Suprapubic skin (tissue), 3 donors: ENCODE results near the gene CACNA1E.

ENCODE experiments used
- CTCF ChIP-seq, 2 donors: fragments of 200-600 bp in 1 of 2; fragments of 450-650 bp in 1 of 2; sonication (generic) in 1 of 2; IDR thresholded peaks; one replicate each; pipeline ENCODE4 v1.5.1; 2016 to 2019; ENCODE audit warnings: antibody characterized with exemption in 2 of 2, mild to moderate bottlenecking in 1 of 2, moderate library complexity in 1 of 2
- EP300 ChIP-seq: sonication (generic); formaldehyde crosslinking; IDR thresholded peaks from one replicate; pipeline ENCODE4 v1.6.1; 2017; ENCODE audit warnings: antibody characterized with exemption
- POLR2A ChIP-seq, 2 donors: fragments of 450-650 bp; IDR thresholded peaks; one replicate each; pipeline ENCODE4 v1.6.1; 2017; ENCODE audit warnings: antibody characterized with exemption in 2 of 2, mild to moderate bottlenecking in 2 of 2, moderate library complexity in 2 of 2

GRCh38 chr1:181763736-181764135 lies 280.4 kb downstream of the CACNA1E start:
- TF ChIP-seq POLR2A (IDR thresholded peaks at IDR 0.05): no peak
- no peak for TF ChIP-seq CTCF (IDR thresholded peaks at IDR 0.05)
- TF ChIP-seq EP300: no peak
